H1 (cell line): Measurements from ENCODE around the gene UHRF1. TPM values are rescaled to one million over a fixed set of nuclear protein-coding genes. Genes with fewer than 3 reads are reported as not detected.

Source experiments
- CTCF ChIA-PET: fragments of 300-600 bp; sonication (Branson Sonifier 250); formaldehyde crosslinking; loops from one replicate; lab custom pipeline; 2021; ENCODE audit not compliant: partially characterized antibody; lab: Charles Lee
- POLR2A ChIA-PET: fragments of 300-600 bp; sonication (Branson Sonifier 250); formaldehyde crosslinking; loops from one replicate; lab custom pipeline; 2021; ENCODE audit warnings: inconsistent platforms; ENCODE audit not compliant: partially characterized antibody; lab: Charles Lee
- DNase-seq, 2 experiments: peaks; one replicate each; pipeline versions ENCODE4 v3.0.0 to v3.0.0-alpha.2; 2010 to 2022; ENCODE audit warnings: low spot score in 2 of 2, low read depth in 1 of 2, mixed read lengths in 1 of 2
- FAIRE-seq: peaks from 2 replicates; lab custom pipeline; 2011; peaks lifted over from hg19 to GRCh38; lab: Jason Lieb, UNC
- H2AFZ ChIP-seq: 2 replicates; pipeline ENCODE4 v1.8.1; 2012; ENCODE audit warnings: low read length, inconsistent platforms
- H2AK5ac ChIP-seq: 2 replicates; pipeline ENCODE4 v1.6.1; 2013; ENCODE audit warnings: low read depth, low read length
- H2BK120ac ChIP-seq: replicated peaks from 2 replicates; pipeline ENCODE3; 2013; ENCODE audit warnings: low read depth, low read length, inconsistent platforms
- H2BK12ac ChIP-seq: 2 replicates; pipeline ENCODE4 v1.6.1; 2013; ENCODE audit warnings: low read depth, low read length
- H2BK15ac ChIP-seq: 2 replicates; pipeline ENCODE4 v1.6.1; 2013; ENCODE audit warnings: low read length
- H2BK20ac ChIP-seq: 2 replicates; pipeline ENCODE4 v1.6.1; 2013; ENCODE audit warnings: low read length
- H2BK5ac ChIP-seq: 2 replicates; pipeline ENCODE4 v1.6.1; 2013; ENCODE audit warnings: low read depth, low read length
- H3K14ac ChIP-seq: 2 replicates; pipeline ENCODE4 v1.6.1; 2013; ENCODE audit warnings: inconsistent platforms; ENCODE audit not compliant: insufficient read length
- H3K18ac ChIP-seq: 2 replicates; pipeline ENCODE4 v1.6.1; 2013; ENCODE audit warnings: low read length; ENCODE audit errors: extremely low read depth
- H3K23ac ChIP-seq: 2 replicates; pipeline ENCODE4 v1.6.1; 2013; ENCODE audit warnings: inconsistent platforms; ENCODE audit not compliant: insufficient read length
- H3K23me2 ChIP-seq: 2 replicates; pipeline ENCODE4 v1.6.1; 2013; ENCODE audit warnings: low read depth, low read length
- H3K27ac ChIP-seq: 2 replicates; pipeline ENCODE4 v1.6.1; 2011; ENCODE audit warnings: low read depth, low read length, inconsistent platforms
- H3K27me3 ChIP-seq, 4 experiments: replicated peaks in 1 of 4; 1 replicate in 1 of 4; 2 replicates in 3 of 4; pipeline versions ENCODE4 v1.6.1 to v1.8.1; 2011 to 2013; ENCODE audit warnings: low read length in 3 of 4, mild to moderate bottlenecking in 3 of 4, inconsistent platforms in 2 of 4, mixed read lengths in 2 of 4, moderate library complexity in 1 of 4; ENCODE audit not compliant: control insufficient read depth in 3 of 4, insufficient read depth in 3 of 4; ENCODE audit errors: extremely low read depth in 1 of 4
- H3K36me3 ChIP-seq, 4 experiments: 2 replicates each; pipeline versions ENCODE4 v1.6.1 to v1.8.1; 2011 to 2013; ENCODE audit warnings: mild to moderate bottlenecking in 4 of 4, low read length in 3 of 4, moderate library complexity in 2 of 4, control low read depth in 1 of 4, inconsistent platforms in 1 of 4; ENCODE audit not compliant: insufficient read depth in 4 of 4, control insufficient read depth in 2 of 4
- H3K4ac ChIP-seq: replicated peaks from 2 replicates; pipeline ENCODE3; 2013; ENCODE audit warnings: low read length, low read depth, mixed read lengths, inconsistent platforms; ENCODE audit not compliant: insufficient read length
- H3K4me1 ChIP-seq, 4 experiments: replicated peaks in 1 of 4; 1 replicate in 1 of 4; 2 replicates in 3 of 4; pipeline versions ENCODE4 v1.6.1 to v1.8.1; 2011 to 2013; ENCODE audit warnings: low read length in 3 of 4, inconsistent platforms in 2 of 4, mixed read lengths in 1 of 4; ENCODE audit not compliant: insufficient read depth in 4 of 4, control insufficient read depth in 3 of 4
- H3K4me2 ChIP-seq, 2 experiments: 2 replicates each; pipeline versions ENCODE4 v1.6.1 to v1.8.1; 2011 to 2013; ENCODE audit warnings: low read depth in 2 of 2, low read length in 2 of 2, control low read depth in 1 of 2, inconsistent platforms in 1 of 2, mild to moderate bottlenecking in 1 of 2; ENCODE audit not compliant: insufficient read depth in 1 of 2
- H3K4me3 ChIP-seq, 4 experiments: fragments of 200-600, 300-600 bp in 1 of 4; sonication (generic), shearing (Covaris generic), sonication (Bioruptor Twin) in 1 of 4; 2 replicates each; pipeline versions ENCODE4 v1.5.1 to v1.8.1; 2011 to 2016; ENCODE audit warnings: low read length in 4 of 4, low read depth in 3 of 4, control low read depth in 2 of 4, inconsistent platforms in 2 of 4, mild to moderate bottlenecking in 2 of 4, mixed read lengths in 1 of 4, moderate library complexity in 1 of 4; ENCODE audit not compliant: insufficient read depth in 2 of 4; ENCODE audit errors: extremely low read depth in 1 of 4
- H3K56ac ChIP-seq: replicated peaks from 2 replicates; pipeline ENCODE3; 2013; ENCODE audit warnings: low read depth, mild to moderate bottlenecking, mixed read lengths, low read length, inconsistent platforms; ENCODE audit not compliant: insufficient read length
- H3K79me1 ChIP-seq: 2 replicates; pipeline ENCODE4 v1.6.1; 2013; ENCODE audit warnings: low read depth, low read length, control low read depth
- H3K79me2 ChIP-seq, 2 experiments: 2 replicates each; pipeline versions ENCODE4 v1.6.1 to v1.8.1; 2012 to 2013; ENCODE audit warnings: low read length in 2 of 2, mild to moderate bottlenecking in 2 of 2, inconsistent platforms in 1 of 2; ENCODE audit not compliant: insufficient read depth in 2 of 2, control insufficient read depth in 1 of 2
- H3K9ac ChIP-seq, 4 experiments: replicated peaks in 1 of 4; 1 replicate in 1 of 4; 2 replicates in 3 of 4; pipeline versions ENCODE4 v1.6.1 to v1.8.1; 2011 to 2013; ENCODE audit warnings: low read depth in 3 of 4, low read length in 3 of 4, control low read depth in 2 of 4, mild to moderate bottlenecking in 2 of 4, moderate library complexity in 2 of 4, inconsistent platforms in 1 of 4; ENCODE audit errors: extremely low read depth in 1 of 4
- H3K9me3 ChIP-seq, 2 experiments: 2 replicates each; pipeline versions ENCODE4 v1.6.1 to v1.8.1; 2012 to 2013; ENCODE audit warnings: mild to moderate bottlenecking in 2 of 2, moderate library complexity in 2 of 2, control low read depth in 1 of 2, inconsistent platforms in 1 of 2, low read depth in 1 of 2, low read length in 1 of 2, mixed read lengths in 1 of 2; ENCODE audit not compliant: insufficient read depth in 2 of 2
- H4K20me1 ChIP-seq, 2 experiments: replicated peaks in 1 of 2; 2 replicates each; pipeline versions ENCODE3 to v1.8.1; 2011 to 2013; ENCODE audit warnings: inconsistent platforms in 2 of 2, low read length in 2 of 2, mild to moderate bottlenecking in 1 of 2; ENCODE audit not compliant: insufficient read depth in 2 of 2, control insufficient read depth in 1 of 2
- H4K5ac ChIP-seq: 2 replicates; pipeline ENCODE4 v1.6.1; 2013; ENCODE audit warnings: low read length, low read depth, mixed read lengths, inconsistent platforms; ENCODE audit not compliant: insufficient read length
- H4K8ac ChIP-seq: 2 replicates; pipeline ENCODE4 v1.8.0; 2013; ENCODE audit warnings: mild to moderate bottlenecking, moderate library complexity, low read length, inconsistent platforms; ENCODE audit not compliant: insufficient read depth; ENCODE audit errors: extremely low read depth
- H4K91ac ChIP-seq: replicated peaks from 2 replicates; pipeline ENCODE3; 2013; ENCODE audit warnings: low read length, mixed read lengths, inconsistent platforms; ENCODE audit not compliant: insufficient read length
- CBX5 ChIP-seq: fragments of 300-800, 300-1000 bp; sonication (generic); IDR thresholded peaks from 2 replicates; pipeline ENCODE4 v1.7.1; 2016; ENCODE audit warnings: antibody characterized with exemption, low read length, low read depth
- CHD2 ChIP-seq: IDR thresholded peaks from 2 replicates; pipeline ENCODE4 v1.6.1; 2012; ENCODE audit warnings: low read length, improper control_type of control experiment
- JUN ChIP-seq: IDR thresholded peaks from 2 replicates; pipeline ENCODE4 v1.6.1; 2011; ENCODE audit warnings: low read depth, mild to moderate bottlenecking, improper control_type of control experiment, low read length
- KDM1A ChIP-seq: fragments of 200-600, 300-600 bp; sonication (generic); IDR thresholded peaks from 2 replicates; pipeline ENCODE4 v1.7.1; 2016; ENCODE audit warnings: mild to moderate bottlenecking, low read length, borderline replicate concordance
- NRF1 ChIP-seq: IDR thresholded peaks from 2 replicates; pipeline ENCODE4 v1.6.1; 2011; ENCODE audit warnings: mild to moderate bottlenecking, low read depth, low read length, improper control_type of control experiment
- SRF ChIP-seq: IDR thresholded peaks from 2 replicates; pipeline ENCODE4 v1.6.1; 2011; ENCODE audit warnings: mild to moderate bottlenecking, low read depth, low read length, moderate library complexity
- SUZ12 ChIP-seq: fragments of 200-600 bp; sonication (generic); IDR thresholded peaks from 2 replicates; pipeline ENCODE4 v1.6.1; 2012; ENCODE audit warnings: mild to moderate bottlenecking, inconsistent platforms, low read length, moderate library complexity, mixed read lengths
- WGBS, 2 experiments: shearing (Covaris generic) in 1 of 2; methylation state at CpG; one replicate each; pipeline versions ENCODE4 v1.1.6 to v1.1.7; 2013 to 2015; ENCODE audit warnings: low lambda C conversion rate in 2 of 2, mixed read lengths in 2 of 2, inconsistent platforms in 1 of 2, low coverage in 1 of 2, missing lambda C conversion rate in 1 of 2; ENCODE audit not compliant: insufficient replicate concordance in 2 of 2, insufficient coverage in 1 of 2, insufficient read length in 1 of 2; ENCODE audit errors: extremely low coverage in 1 of 2, missing lambda C conversion rate in 1 of 2; 5-methylcytosine and 5-hydroxymethylcytosine counted together
- long read RNA-seq, 2 experiments: library from RNA in 1 of 2; library from capped mRNA in 1 of 2; stranded (forward); transcript quantifications; one replicate each; pipeline ENCODE4 v2.0.0, GENCODE V29; 2021; ENCODE audit warnings: inconsistent platforms in 1 of 2
- polyA minus RNA-seq, 3 experiments: library from RNA; depleted of rRNA, polyadenylated mRNA; stranded (reverse); fragments of >200 nt; gene quantifications; 1 replicate in 2 of 3; 2 replicates in 1 of 3; pipeline ENCODE4 v1.2.3, GENCODE V29; 2011
- polyA plus RNA-seq, 7 experiments: library from polyadenylated mRNA; depleted of rRNA in 3 of 7; stranded (reverse) in 5 of 7; unstranded in 2 of 7; fragments of >200 nt in 5 of 7; fragments of 200-250 nt in 2 of 7; gene quantifications; 1 replicate in 5 of 7; 2 replicates in 1 of 7; 4 replicates in 1 of 7; pipeline versions ENCODE4 v1.2.1 to v1.2.3, GENCODE V29; 2011 to 2013; ENCODE audit warnings: missing spikeins in 2 of 7, mixed read lengths in 2 of 7
- total RNA-seq: library from RNA; stranded (reverse); fragmentation: NEBNext Ultra II Directional; extraction: Animal tissue kit (Norgen Biotek cat#: 25700); gene quantifications from 2 replicates; pipeline ENCODE4 v1.2.1, GENCODE V29; 2021
- TF ChIP-seq, protein P1 (sequence below): IDR thresholded peaks from 2 replicates; pipeline ENCODE4 v1.6.1; 2011; ENCODE audit warnings: low read depth, mild to moderate bottlenecking, low read length; ENCODE audit not compliant: insufficient read depth

UHRF1 gene
- total RNA-seq (65.8 and 66.6 TPM in 2 replicates), polyA plus RNA-seq (2011; rRNA removed) (14.7 and 24.8 TPM in 2 replicates), polyA minus RNA-seq (2011; rRNA and poly(A)+ RNA removed) (18.2 and 19.0 TPM in 2 replicates)
- polyA plus RNA-seq (2011; cell fraction: cytosol; rRNA removed): 20.0 TPM
- polyA plus RNA-seq (2011; cell fraction: nucleus; rRNA removed): 27.9 TPM
- polyA plus RNA-seq (2012, experiment 1 of 2): 29.8 to 42.0 TPM (median 39.2 TPM) in 4 replicates
- 14.2 TPM for polyA plus RNA-seq (2012, experiment 2 of 2)
- 29.4 TPM for polyA plus RNA-seq (2013, experiment 1 of 2)
- 28.0 TPM for polyA plus RNA-seq (2013, experiment 2 of 2)
- polyA minus RNA-seq (2011; cell fraction: cytosol; rRNA and poly(A)+ RNA removed): 20.1 TPM
- 15.6 TPM for polyA minus RNA-seq (2011; cell fraction: nucleus; rRNA and poly(A)+ RNA removed)
- long read RNA-seq, experiment 1, partial matches to known transcripts: 7 of 8 reads
- long read RNA-seq, experiment 1, other reads (novel, unspliced or antisense): 1 of 8 reads
- long read RNA-seq, experiment 2, partial matches to known transcripts: 1 of 1 reads
- long read RNA-seq, experiment 2, other reads (novel, unspliced or antisense): 0 of 1 reads

DNA sequence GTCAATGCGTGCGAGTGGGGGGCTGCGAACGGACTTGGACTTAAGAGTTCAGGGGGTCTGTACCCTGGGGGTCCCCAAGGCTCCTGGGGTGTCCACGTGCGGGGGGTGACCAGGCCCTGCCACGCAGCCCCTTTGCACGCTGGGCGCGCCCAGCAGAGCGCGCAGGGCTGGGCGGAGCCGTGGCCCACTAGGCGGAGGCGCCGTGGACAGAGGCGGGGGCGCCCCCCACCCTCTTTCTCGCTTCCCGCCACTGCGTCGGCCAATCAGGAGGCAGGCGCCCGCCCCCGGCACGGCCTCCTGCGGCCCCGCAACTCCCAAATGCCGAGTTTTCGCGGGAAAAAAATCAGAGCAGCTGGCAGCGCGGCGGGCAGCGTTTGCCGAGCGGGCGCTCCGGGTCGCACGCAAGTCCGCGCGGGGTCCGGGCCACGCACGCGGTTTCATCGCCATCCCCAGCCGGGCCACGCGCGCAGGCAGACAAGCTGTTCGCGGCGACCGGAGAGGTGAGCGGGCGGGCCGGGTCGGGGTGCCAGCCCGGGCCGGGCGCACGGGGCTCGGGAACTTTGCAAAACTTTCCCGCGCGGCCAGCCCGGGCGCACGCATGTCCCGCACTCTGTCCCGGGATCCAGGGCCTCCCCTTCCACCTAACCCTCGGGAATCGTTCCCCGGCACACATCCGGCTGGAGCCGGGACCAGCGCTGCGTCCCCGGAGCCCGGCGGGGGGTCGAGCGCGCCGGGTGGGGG is at the start of gene UHRF1:
UHRF1 (plus strand) TSS at position 346 of the 741 bp plus-strand sequence. CDS start 1,385 bp downstream, outside the sequence.
- POLR2A ChIA-PET: interaction anchor here (2.0 kb wide), 1 partner anchor 122 kb away, joined by 4 read pairs; no protein-coding TSS in a partner anchor
- Histone ChIP-seq H4K91ac (peak within 1 kb of the TSS; percentile 3), H2BK20ac (no peak within 1 kb of the TSS), H4K20me1 (peaks cover 3 to 11% of the 10 kb centered on the region in 2 experiments), H3K56ac (no peak within 1 kb of the TSS), H3K36me3 (peaks cover 4 to 15% (median 6%) of the 10 kb centered on the region in 4 experiments; a peak in 5 of 8 replicates), H3K14ac (no peak within 1 kb of the TSS), H2BK5ac (peak within 1 kb of the TSS; percentile 66; the same call in 1 of the 2 replicates), H2AK5ac (0 out of 2 replicates have a peak within 1 kb of the TSS, but pooled peaks have one; percentile 11), H3K27me3 (no peaks in the 10 kb centered on the region; a peak in 2 of 7 replicates), H3K18ac (peak within 1 kb of the TSS; percentile 71), H2BK15ac (no peak within 1 kb of the TSS; the same call in 1 of the 2 replicates), H4K5ac (peak within 1 kb of the TSS; percentile 49), H2BK120ac (no peak within 1 kb of the TSS), H3K9me3 (no peaks in the 10 kb centered on the region), H3K4me2 (peak within 1 kb of the TSS; percentile 75 to 79), H3K4ac (peak within 1 kb of the TSS; percentile 46), H3K79me1 (0 out of 2 replicates have a peak, but pooled peaks cover 5% of the 10 kb centered on the region), H3K4me1 (peaks cover 0 to 14% (median 11%) of the 10 kb centered on the region in 4 experiments; a peak in 6 of 7 replicates), H3K27ac (peak within 1 kb of the TSS; percentile 34; the same call in 1 of the 2 replicates), H3K23me2 (peaks cover 8% of the 10 kb centered on the region), H3K23ac (no peak within 1 kb of the TSS), H3K9ac (peak within 1 kb of the TSS; percentile 69 to 92 (median 78)), H4K8ac (peak within 1 kb of the TSS; percentile 90), H3K4me3 (peak within 1 kb of the TSS; percentile 46 to 83 (median 56)), H2BK12ac (peak within 1 kb of the TSS; percentile 75; the same call in 1 of the 2 replicates), H3K79me2 (peaks cover 0 to 35% of the 10 kb centered on the region in 2 experiments; a peak in 2 of 4 replicates), H2AFZ (no peak within 1 kb of the TSS)
- DNase-seq (peak in 1 of 2 experiments; percentile 54), FAIRE-seq (no peak)
- CTCF ChIA-PET: interaction anchor here (0.5 to 1.0 kb wide), 2 partner anchors 10 to 34 kb away, joined by 3 to 4 read pairs; no protein-coding TSS in a partner anchor
- 8% methylated on average over 41 of the region's 89 CpGs; no CpG with 5 or more reads in 1 of the 2 experiments for WGBS, 2 experiments
- TF ChIP-seq CHD2: no peak
- TF ChIP-seq SRF: no peak
- no peak for TF ChIP-seq SUZ12
- no peak for TF ChIP-seq CBX5
- TF ChIP-seq JUN: no peak
- TF ChIP-seq, protein P1, sequence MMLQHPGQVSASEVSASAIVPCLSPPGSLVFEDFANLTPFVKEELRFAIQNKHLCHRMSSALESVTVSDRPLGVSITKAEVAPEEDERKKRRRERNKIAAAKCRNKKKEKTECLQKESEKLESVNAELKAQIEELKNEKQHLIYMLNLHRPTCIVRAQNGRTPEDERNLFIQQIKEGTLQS: no peak
- TF ChIP-seq NRF1: no peak
- TF ChIP-seq KDM1A: no peak
